ENCODE measurements around the gene TMEM26. TPM values are rescaled to one million over a fixed set of nuclear protein-coding genes. Genes with fewer than 3 reads are reported as not detected.

TMEM26 gene
- total and polyA plus RNA-seq, 12 donors, result 0.06 to 0.88 (median 0.32) TPM

DNA sequence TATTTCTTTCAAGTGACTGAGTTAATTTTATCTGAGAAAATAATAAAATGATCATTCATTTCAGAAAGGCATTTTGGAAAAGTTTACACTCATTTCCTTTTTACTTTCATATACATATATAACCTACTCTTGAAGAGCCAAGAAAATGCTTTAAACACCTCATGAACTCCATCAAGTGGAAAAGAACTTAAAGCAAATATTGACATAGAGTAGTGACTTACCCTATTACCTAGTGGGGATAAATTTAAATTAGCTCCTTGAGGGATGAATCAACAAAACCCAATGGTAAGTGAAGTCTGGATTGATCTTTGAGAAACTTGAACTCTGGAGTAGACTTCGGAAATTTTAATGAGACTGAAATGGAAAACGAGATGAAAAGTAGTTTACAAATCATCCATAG, 88.6 kb downstream of the TMEM26 start:
- intact Hi-C loops (cut with DNase I), result no loop called here
- Histone ChIP-seq H3K4me1 (no peaks in the 10 kb centered on the region), H3K27ac (no peak overlapping the region), H3K4me3 (no peak overlapping the region), H3K27me3 (no peaks in the 10 kb centered on the region), H3K36me3 (no peaks in the 10 kb centered on the region), H3K9me3 (no peaks in the 10 kb centered on the region)
- TF ChIP-seq, protein P1, sequence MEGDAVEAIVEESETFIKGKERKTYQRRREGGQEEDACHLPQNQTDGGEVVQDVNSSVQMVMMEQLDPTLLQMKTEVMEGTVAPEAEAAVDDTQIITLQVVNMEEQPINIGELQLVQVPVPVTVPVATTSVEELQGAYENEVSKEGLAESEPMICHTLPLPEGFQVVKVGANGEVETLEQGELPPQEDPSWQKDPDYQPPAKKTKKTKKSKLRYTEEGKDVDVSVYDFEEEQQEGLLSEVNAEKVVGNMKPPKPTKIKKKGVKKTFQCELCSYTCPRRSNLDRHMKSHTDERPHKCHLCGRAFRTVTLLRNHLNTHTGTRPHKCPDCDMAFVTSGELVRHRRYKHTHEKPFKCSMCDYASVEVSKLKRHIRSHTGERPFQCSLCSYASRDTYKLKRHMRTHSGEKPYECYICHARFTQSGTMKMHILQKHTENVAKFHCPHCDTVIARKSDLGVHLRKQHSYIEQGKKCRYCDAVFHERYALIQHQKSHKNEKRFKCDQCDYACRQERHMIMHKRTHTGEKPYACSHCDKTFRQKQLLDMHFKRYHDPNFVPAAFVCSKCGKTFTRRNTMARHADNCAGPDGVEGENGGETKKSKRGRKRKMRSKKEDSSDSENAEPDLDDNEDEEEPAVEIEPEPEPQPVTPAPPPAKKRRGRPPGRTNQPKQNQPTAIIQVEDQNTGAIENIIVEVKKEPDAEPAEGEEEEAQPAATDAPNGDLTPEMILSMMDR (IDR thresholded peaks at IDR 0.05), result no peak
- DNase-seq, result no peak
- ATAC-seq, result no peak
- WGBS, 2 donors, result 87% methylated on average over 2 of the region's 2 CpGs

DNA sequence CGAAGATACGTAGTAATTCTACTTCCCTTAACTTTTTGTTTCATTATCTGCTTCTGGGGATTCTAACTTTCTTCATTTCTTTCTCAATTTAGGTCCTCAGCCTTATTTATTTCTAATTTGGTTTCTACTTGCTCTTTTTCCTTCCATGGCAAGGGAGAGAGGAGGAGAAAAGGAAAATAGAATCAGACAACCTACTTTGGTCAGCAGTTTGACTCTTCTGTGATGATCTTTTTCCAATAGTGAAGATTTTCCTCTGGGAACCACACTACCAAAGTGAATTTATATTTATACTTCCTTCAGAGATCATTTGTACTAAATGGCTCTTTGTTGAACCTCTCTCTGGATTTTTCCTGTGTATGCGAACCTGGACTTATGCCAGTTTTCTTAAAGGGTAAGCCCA, 90.2 kb downstream of the TMEM26 start:
- intact Hi-C loops (cut with DNase I), result no loop called here
- Histone ChIP-seq H3K27me3 (no peaks in the 10 kb centered on the region), H3K27ac (no peak overlapping the region), H3K9me3 (no peaks in the 10 kb centered on the region), H3K36me3 (no peaks in the 10 kb centered on the region), H3K4me1 (no peaks in the 10 kb centered on the region), H3K4me3 (no peak overlapping the region)
- WGBS, 2 donors, result 66 to 69% methylated on average over 3 of the region's 3 CpGs
- DNase-seq, result no peak
- TF ChIP-seq, protein P1 (IDR thresholded peaks at IDR 0.05), result no peak
- ATAC-seq, result no peak

GRCh38 chr10:61359452-61359851, 93.7 kb downstream of the TMEM26 start:
- no peaks in the 10 kb centered on the region for H3K36me3 ChIP-seq
- intact Hi-C loops (cut with DNase I), result no loop called here
- TF ChIP-seq, protein P1 (IDR thresholded peaks at IDR 0.05), result no peak
- DNase-seq (no peak), ATAC-seq (no peak)
- H3K9me3 ChIP-seq, result no peaks in the 10 kb centered on the region
- H3K27me3 ChIP-seq, result no peaks in the 10 kb centered on the region
- H3K4me3 ChIP-seq, result no peak overlapping the region
- 63 to 84% methylated on average over 2 of the region's 2 CpGs for WGBS, 2 donors
- no peak overlapping the region for H3K27ac ChIP-seq
- H3K4me1 ChIP-seq, result no peaks in the 10 kb centered on the region

GRCh38 chr10:61357687-61358086, 95.5 kb downstream of the TMEM26 start:
- Histone ChIP-seq H3K27me3 (no peaks in the 10 kb centered on the region), H3K27ac (no peak overlapping the region), H3K36me3 (no peaks in the 10 kb centered on the region), H3K4me3 (no peak overlapping the region), H3K9me3 (no peaks in the 10 kb centered on the region), H3K4me1 (no peaks in the 10 kb centered on the region)
- intact Hi-C loops (cut with DNase I), result no loop called here
- DNase-seq (no peak), ATAC-seq (no peak)
- TF ChIP-seq, protein P1 (IDR thresholded peaks at IDR 0.05), result no peak
- WGBS, 2 donors, result 85 to 86% methylated on average over 3 of the region's 3 CpGs

Other genes with a start within 250 kb of the TMEM26 start
- not detected for gene CABCOCO1, start 209.5 kb upstream of the TMEM26 start, total RNA-seq
- under 1 TPM; 0.03 to 0.15 TPM for gene CABCOCO1, start 209.5 kb upstream of the TMEM26 start, polyA plus RNA-seq